NCI-H460 (cell line): ENCODE results near the gene BUD31. TPM values are rescaled to one million over a fixed set of nuclear protein-coding genes. Genes with fewer than 3 reads are reported as not detected.
"Not testable (repeated sequence)": the region's sequence is repeated elsewhere in the genome, so short reads cannot be mapped to it uniquely, and the experiment has no call there.

Source experiments
- DNase-seq: peaks from one replicate; pipeline ENCODE4 v3.0.0-alpha.2; 2016; ENCODE audit warnings: low read depth; ENCODE audit errors: extremely low read depth
- polyA plus RNA-seq: library from polyadenylated mRNA; depleted of rRNA; stranded (reverse); fragments of >200 nt; gene quantifications from 2 replicates; pipeline ENCODE4 v1.2.3, GENCODE V29; 2014; cell fraction: nucleus; rRNA removed
- total RNA-seq: library from RNA; depleted of rRNA; stranded (reverse); fragments of >200 nt; shearing (Covaris generic); gene quantifications from 2 replicates; pipeline ENCODE4 v1.2.3, GENCODE V29; 2014; rRNA removed

BUD31 gene
- total RNA-seq, result 211 and 220 TPM in 2 replicates
- 68.1 and 90.7 TPM in 2 replicates for polyA plus RNA-seq

DNA sequence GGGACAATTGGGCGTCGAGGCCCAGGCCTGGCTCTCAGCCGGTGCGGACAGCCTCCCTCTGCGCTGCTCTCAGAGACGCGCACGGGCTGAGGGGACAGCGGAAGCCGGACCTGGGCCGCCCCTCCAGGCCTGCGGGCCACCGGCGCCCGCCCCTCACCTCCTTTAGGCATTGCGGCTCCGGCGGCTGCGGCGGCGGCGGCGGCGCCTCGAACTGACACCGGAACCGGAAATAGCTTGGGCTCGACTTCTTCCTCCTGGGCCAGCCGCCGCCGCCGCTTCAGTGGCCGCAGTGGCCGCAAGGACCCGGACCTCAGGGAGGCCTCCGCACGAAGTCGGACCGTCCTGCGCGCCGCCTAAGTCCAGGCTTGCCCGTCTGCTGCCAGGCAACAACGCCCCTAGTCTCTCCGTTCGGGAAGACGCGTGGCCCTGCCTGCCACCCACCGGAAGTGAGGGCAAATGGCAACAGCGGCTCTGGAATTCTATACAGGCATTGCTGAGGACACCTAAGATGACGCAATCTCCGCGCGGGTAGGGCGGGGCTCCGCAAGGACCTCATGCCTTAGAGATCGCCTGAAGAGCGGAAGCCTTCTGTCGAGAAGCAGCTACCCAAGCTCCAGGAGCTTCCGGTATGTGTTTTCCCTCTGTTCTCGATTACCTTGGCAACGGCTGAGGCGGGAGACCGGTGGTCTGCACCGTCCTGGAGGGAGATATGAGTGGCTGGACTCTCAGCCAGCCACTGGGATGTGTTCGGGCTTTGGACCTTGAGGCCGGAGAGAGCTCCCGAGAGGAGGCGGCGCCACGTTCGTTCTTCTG, at the start of gene BUD31, which contains the start of gene PDAP1:
TSS of gene BUD31 (plus strand) at position 591 of the 813 bp plus-strand sequence. CDS start 2,124 bp downstream, outside the sequence.
TSS of gene PDAP1 (minus strand) at position 219 of the 813 bp plus-strand sequence. CDS start at position 170, 49 bp downstream.
- peak; percentile 86 for DNase-seq

DNA sequence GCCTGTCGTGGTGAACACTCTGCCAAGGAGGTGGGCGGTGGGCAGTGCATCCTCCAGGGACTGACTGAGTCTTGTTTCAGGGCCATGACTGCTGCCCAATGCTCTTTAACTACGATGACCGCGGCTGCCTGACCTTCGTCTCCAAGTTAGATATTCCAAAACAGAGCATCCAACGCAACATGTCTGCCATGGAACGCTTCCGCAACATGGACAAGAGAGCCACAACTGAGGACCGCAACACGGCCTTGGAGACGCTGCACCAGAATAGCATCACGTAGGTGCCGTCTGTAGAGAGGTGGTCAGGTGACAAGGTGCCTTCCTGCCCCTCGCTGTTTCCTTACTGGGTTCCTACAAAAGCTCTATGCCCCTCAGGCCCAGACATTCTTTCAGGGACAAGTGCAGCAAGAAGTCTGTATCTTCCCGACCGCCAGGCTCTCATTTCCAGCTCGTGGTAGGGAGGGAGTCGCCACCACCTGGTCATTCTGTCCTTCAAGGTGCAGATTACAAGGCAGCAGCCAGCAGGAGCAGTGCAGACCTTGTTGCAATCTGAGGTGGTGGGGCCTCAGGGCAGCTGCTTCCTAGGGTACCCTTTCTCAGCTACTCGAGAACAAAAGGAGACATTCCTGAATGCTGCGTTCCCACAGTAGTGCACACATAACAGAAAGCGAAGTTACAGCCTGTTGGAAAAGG, 49.2 kb upstream of the BUD31 start:
- no peak for DNase-seq

DNA sequence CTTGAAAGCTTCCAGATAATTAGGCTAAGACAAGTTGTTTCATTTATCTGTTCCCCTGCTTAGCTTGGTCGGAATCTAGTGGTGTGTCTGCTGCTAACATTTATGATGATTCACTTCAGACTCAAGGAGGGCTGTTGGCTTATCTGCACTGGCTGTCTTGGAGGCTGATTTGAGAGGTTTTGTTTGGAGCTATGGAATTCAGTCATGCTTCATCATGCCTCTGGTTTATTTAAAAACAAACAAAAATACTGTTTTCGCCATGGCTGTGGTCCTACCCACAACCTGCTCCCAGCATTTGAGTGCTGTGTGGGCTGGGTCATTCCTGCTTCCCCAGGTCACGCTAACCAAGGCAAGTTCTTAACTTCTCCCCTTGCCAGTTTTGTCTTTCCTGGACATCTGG, 46.0 kb upstream of the BUD31 start:
- no peak for DNase-seq

DNA sequence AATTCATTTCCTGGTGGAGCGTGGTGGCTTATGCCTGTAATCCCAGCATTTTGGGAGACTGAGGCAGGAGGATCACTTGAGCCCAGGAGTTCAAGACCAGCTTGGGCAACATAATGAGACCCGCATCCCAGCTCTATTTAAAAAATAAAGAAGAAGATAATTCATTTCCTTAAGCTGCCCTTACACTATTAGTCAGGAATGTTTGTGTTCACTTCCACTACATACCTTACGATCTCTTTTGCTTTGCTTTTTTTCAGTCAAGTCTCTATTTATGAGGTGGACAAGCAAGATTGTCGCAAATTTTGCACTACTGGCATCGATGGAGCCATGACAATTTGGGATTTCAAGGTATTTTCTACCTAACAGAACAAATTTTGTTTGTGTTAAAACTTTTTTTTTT, 45.5 kb upstream of the BUD31 start:
- no peak for DNase-seq

DNA sequence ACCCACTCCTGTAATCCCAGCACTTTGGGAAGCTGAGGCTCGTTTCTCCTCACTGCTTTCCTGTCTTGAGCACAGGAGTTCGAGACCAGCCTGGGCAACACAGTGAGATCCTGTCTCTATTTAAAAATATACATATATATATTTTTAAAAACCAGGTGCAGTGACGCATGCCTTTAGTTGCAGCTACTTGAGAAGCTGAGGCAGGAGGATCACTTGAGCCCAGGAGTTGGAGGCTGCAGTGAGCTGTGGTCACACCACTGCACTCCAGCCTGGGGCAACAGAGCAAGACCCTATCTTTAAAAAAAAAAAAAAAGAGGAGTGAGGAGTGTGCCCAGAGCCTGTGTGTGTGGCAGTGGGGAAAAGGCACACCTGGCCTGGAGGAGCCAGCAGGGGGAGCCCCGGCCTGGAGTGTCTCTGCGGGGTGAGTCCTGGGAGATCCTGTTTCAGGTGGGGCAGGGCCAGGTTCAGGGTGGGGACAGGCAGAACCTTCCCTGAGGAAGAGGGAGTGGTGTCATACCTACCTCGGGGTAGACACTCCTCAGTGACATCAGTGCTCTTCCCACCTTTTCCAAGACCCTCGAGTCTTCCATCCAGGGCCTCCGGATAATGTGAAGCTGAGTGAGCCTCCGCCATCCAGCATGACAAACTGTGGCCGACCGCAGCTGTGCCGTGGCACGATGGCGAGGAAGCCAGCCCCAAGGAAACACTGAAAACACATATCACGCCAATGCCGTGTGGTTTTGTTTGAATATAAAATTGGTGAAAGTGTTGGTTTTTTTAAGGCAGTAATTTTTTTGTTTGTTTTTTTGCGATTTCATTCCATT, 43.2 kb upstream of the BUD31 start:
- no peak for DNase-seq

DNA sequence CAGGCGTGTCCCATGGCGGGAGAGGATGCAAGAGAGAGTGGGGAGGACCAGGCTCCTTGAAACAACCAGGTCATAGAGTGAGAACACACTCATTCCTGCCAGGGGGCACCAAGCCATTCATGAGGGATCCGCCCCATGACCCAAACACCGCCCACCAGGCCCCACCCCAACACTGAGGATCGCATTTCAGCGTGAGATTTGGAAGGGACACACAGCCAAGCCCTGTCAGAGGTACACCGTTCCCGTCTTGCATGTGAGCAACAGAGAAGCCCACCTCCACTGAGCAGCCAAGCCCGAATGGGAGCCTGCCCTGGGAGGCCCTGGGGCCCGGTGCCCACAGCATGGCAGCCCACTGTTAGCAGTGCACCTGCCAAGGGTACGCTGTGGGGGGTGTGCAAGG, 42.1 kb upstream of the BUD31 start:
- DNase-seq, result no peak

DNA sequence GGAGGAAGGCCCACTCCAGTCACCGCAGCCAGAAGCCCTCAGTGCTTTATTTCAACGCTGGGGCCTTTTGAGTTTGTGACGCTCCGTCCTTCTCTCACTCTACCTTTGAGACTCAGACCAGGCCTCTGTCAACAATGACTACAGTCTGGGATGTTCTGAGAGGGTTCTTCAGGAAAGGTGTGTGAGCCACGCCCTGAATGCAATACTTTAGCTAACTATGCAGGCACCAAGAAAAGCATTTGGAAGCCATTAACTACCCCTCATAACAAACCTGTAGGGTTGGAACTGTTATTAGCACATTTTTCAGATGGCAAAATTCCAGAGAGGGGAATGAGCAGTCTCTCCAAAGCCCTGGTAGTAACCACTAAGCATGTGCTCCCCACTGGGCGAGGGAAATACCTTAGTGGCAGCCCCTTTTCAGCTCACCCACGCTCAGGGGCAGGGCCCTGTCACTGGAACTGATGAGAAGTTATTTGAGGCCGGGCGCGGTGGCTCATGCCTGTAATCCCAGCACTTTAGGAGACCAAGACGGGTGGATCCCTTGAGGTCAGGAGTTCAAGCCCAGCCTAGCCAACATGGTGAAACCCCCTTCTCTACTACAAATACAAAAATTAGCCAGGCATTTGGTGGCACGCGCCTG, 39.9 kb upstream of the BUD31 start:
- no peak for DNase-seq

DNA sequence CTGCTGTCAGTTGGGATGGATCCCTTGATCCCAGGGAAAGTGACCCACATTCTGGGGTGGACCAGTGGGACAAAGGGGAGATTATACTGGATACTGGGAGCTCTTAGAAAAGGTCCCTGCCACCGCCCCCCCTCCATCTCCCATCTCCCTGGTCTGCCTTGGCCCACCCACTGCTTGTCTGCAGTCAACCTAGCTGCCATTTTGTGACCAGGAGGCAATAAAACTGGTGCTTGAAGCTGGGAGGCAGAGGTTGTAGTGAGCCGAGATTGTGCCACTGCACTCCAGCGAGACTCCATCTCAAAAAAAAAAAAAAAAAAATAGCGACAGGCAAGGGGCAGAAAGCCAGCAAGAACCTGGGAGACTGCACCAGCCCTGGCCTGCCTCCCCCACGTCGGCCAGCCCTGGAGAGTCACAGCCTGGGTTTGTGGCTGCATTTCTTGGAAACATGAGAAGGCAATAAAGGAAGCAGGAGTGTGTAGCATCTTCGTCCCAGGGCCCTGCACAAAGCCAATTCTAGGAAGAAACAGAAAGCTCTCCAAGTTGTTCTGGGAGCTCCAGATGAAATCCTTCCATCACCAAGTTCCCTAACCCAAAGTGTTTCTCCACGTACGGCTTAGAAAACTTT, 38.9 kb upstream of the BUD31 start:
- no peak for DNase-seq

DNA sequence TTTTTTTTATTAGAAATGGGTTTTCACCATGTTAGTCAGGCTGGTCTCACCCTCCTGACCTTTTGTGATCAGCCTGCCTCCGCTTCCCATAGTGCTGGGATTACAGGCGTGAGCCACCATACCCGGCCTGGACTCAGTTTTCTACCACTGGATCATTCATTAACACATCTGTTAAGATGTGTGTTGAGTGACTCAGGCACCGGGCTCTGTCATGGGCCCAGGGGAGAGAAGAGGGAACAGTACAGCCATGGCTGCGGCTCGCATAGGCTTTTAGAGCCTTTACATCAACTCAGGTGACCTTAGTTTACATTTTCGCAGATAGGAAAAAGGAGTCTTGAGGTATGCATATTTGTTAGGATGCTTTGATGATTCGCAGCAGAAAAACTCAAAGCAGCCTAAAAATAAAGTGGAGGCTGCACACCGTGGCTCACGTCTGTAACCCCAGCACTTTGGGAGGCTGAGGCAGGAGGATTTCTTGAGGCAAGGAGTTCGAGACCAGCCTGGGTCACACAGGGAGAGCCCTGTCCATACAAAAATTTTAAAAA, 37.3 kb upstream of the BUD31 start:
- no peak for DNase-seq

DNA sequence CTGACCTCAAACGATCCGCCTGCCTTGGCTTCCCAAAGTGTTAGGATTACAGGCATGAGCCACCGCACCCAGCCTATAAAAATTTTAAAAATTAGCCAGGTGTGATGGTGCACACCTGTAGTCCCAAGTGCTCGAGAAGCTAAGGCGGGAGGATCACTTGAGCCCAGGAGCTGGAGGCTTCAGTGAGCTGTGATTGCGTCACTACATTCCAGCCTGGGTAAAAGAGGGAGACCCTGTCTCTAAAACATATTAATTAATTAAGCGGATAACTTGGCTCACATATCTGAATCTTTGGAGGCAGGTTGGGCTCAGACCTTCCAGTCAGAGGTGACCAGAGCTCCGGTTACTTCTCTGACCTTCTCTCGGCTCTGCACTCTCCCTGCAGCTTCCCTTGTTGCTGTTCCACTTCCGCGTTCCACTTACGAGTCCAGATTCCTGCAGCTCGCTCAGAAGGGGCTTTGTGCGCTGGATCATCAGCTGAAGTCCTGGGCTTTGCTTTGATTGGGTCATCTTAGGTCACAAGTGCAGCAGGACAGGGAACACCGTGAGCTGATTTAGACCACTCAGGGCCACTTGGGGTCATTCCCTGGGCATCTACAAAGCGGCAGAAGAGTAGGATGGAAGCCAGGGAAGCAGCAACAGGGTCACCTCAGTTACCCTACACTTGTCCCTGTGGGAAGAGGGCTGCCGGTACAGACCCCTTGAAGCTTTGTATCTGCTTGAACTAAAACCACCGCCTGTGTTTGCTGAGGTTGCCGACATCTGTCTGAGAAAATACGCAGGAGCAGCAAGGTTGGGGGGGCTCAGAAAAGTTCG, 36.3 kb upstream of the BUD31 start:
- DNase-seq, result no peak

DNA sequence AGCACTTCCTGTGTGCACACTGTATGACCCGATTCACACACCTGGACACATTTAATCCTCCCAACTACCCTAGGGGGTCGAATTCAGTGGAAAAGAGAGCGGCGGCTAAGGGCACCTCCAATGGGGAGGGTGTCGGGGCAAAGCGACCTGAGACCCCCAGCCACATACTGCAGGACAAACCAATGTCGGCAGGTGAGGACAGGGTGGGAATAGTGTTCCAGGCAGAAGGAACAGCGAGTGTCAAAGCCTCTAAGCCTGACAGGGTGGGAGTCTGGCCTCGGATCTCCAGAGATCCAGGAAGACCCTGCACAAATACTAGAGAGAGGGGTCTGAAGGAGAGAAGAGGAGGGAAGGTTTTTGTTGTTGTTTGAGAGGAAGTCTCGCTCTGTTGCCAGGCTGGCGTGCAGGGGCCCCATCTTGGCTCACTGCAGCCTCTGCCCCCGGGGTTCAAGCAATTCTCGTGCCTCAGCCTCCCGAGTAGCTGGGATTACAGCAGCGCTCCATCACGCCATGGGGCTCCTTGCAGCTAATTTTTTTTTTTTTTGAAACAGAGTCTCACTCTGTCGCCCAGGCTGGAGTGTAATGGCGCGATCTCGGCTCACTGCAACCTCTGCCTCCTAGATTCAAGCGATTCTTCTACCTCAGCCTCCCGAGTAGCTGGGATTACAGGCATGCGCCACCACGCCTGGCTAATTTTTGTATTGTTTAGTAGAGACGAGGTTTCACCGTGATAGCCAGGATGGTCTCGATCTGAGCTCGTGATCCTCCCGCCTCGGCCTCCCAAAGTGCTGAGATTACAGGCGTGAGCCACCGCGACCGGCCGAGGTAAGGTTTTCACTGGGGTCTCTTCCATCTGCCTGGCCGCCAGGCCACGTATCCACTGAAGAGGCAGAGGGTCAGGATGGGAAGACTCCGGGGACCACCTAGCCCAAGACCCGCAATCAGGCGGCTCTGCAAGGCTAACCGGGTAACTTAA, 35.4 kb upstream of the BUD31 start:
- DNase-seq, result no peak

DNA sequence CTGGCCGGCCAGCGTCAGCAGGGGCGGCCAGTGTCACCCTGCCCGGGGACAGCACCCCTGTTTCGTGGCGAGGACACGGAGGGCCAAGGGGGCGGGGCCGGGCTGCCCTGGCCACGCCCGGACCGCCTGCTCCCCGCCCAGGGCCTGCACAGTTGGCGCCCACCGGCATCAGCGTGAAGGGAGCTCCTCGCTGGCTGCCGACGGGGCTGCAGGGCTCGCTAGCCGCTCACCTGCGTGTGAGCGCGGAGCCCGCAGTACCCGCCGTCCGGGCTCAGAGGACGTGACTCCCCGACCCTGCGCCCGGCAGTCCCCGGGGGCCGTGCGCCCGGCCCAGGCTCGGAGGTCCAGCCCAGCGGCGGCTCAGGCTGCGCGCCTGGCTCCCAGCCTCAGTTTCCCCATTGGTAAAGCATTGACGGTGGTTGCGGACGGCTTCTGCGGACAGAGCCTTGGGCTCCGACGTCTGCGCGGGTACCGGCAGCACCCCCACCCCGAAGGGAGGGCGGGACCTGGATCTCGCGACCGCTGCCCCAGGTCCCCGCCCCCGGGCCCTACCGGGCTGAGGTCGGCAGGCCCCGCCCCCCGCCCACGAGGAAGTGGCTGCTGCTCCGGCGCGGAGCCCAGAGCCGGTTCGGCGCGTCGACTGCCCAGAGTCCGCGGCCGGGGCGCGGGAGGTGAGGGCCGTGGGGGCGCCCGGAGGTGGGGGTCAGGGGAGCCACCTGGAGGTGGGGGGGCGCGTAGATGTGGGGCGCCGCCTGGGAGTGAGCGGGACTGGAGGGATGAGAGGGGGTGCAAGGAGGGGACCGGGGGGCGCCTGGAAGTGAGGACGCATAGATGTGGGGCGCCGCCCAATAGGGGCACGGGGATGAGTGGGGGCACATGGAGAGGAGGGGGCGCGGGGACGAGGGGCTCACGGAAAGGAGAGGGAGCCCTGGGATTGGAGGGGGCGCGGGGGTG, 34.4 kb upstream of the BUD31 start, which contains the start of gene ARPC1B:
TSS of gene ARPC1B (plus strand) at position 620 of the 954 bp plus-strand sequence. CDS start 10,985 bp downstream, outside the sequence.
- DNase-seq, result peak; percentile 70

DNA sequence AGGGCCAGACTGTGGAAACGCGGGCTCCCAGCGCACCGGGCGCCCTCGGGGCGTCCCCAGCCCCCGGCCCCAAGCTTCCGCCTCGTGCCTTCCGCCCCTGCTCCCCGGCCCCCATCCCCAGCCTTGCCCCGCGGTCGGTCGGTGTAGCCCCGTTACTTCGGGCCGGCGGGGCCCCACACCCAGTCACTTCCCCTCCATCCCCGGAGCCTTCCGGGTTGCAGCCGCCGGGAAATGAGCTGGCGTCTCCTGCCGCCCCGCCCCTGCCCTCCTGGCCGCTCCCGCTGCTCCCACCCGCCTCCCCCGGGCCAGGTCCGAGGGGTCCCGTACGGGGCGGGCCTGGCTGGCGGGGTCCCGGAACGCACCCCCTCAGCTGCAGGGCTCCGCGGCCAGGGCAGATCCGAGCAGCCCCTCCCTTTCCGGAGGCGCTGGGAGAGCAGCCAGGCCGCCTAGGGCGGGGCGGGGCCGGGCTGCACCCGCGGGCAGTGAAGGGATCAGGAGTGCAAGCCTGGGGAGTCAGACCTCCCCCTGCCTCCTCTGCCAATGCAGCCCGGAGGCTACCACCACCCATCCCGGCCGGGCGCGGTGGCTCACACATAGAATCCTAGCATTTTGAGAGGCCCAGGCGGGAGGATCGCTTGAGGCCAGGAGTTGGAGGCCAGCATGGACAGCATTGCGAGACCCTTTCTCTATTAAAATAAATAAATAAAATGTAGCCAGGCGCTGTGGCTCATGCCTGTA, 33.5 kb upstream of the BUD31 start:
- DNase-seq, result peak; percentile 75

DNA sequence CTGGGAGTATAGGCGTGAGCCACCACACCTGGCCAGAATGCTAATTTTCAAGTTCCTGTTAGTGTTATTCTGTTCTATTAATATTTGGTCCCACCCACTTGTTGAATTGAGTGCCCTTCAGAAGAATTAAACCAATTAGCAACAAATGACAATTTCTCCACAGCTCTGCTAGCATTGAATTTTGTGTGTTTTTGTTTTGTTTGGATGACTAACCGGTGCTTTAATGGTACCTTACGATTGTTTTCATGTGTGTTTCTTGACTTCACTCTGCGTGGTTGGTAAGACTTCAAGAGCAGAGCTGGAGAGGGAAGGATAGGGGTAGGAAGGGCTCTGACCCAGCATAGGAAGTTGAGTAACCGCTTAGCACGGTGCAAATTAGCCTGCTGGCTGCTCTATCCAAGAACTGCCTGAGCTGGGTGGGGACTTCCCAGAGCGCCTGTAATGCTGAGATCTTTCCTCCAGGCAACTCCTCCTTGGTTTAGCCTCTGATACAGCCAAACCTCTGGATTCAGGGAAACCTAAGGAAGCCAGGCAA, 29.7 kb upstream of the BUD31 start:
- peak; percentile 48 for DNase-seq

DNA sequence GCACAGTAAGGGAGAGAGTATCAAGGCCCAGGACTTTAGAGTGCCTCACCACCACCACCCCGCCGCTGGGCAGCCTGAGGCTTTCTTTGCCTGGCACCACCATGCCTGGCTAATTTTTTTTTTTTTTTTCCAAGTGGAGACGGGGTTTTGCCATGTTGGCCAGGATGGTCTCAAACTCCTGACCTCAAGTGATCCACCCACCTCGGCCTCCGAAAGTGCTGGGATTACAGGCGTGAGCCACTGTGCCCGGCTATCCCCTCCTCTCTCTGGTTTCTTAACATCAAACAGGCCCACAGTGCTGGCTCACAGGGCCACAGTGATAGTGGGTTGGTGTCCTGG, 29.1 kb upstream of the BUD31 start:
- not testable (repeated sequence) for DNase-seq
